HepG2 (cell line): ENCODE data around the gene FAM222A. TPM values are rescaled to one million over a fixed set of nuclear protein-coding genes. Genes with fewer than 3 reads are reported as not detected.
A peak's percentile ranks its signal among the peaks of the same experiment; 100 is the strongest.

Source experiments
- ARHGAP35 ChIP-seq: sonication (generic); formaldehyde crosslinking; IDR thresholded peaks from 2 replicates; pipeline ENCODE4 v1.9.0; 2022; ENCODE audit warnings: mild to moderate bottlenecking, inconsistent platforms, moderate library complexity, missing genetic modification reagents, borderline replicate concordance
- ATF7 ChIP-seq, 2 experiments: fragments of 450-650 bp in 1 of 2; sonication (generic) in 1 of 2; formaldehyde crosslinking in 1 of 2; IDR thresholded peaks; 2 replicates each; pipeline versions ENCODE4 v1.4.0 to v1.6.1; 2016 to 2020; ENCODE audit warnings: antibody characterized with exemption in 1 of 2, mild to moderate bottlenecking in 1 of 2, missing genetic modification reagents in 1 of 2
- KDM4B ChIP-seq: sonication (generic); formaldehyde crosslinking; IDR thresholded peaks from 2 replicates; pipeline ENCODE4 v1.4.0; 2020; ENCODE audit warnings: missing genetic modification reagents
- LCORL ChIP-seq, 2 experiments: fragments of 450-650 bp in 1 of 2; sonication (generic) in 1 of 2; formaldehyde crosslinking in 1 of 2; IDR thresholded peaks; 2 replicates each; pipeline versions ENCODE4 v1.5.0 to v1.6.1; 2017 to 2020; ENCODE audit warnings: antibody characterized with exemption in 1 of 2, missing genetic modification reagents in 1 of 2
- NFATC3 ChIP-seq: sonication (generic); formaldehyde crosslinking; IDR thresholded peaks from 2 replicates; pipeline ENCODE4 v1.5.1; 2020; ENCODE audit warnings: mild to moderate bottlenecking, missing genetic modification reagents
- PPARG ChIP-seq: conservative IDR thresholded peaks from 2 replicates; pipeline ENCODE4 v1.6.1; 2016; ENCODE audit warnings: missing biosample characterization, missing genetic modification reagents
- SALL1 ChIP-seq: sonication (generic); formaldehyde crosslinking; IDR thresholded peaks from 2 replicates; pipeline ENCODE4 v1.8.0; 2022; ENCODE audit warnings: mild to moderate bottlenecking, missing genetic modification reagents
- SOX13 ChIP-seq, 3 experiments: fragments of 450-650 bp in 1 of 3; sonication (generic) in 1 of 3; formaldehyde crosslinking in 1 of 3; IDR thresholded peaks in 2 of 3; conservative IDR thresholded peaks in 1 of 3; 2 replicates each; pipeline versions ENCODE4 v1.5.0 to v1.6.1; 2016 to 2020; ENCODE audit warnings: antibody characterized with exemption in 1 of 3, mild to moderate bottlenecking in 1 of 3, missing compliant biosample characterization in 1 of 3, missing genetic modification reagents in 1 of 3, moderate library complexity in 1 of 3
- TOE1 ChIP-seq: sonication (generic); formaldehyde crosslinking; IDR thresholded peaks from 2 replicates; pipeline ENCODE4 v1.4.0; 2020; ENCODE audit warnings: mild to moderate bottlenecking, missing genetic modification reagents
- ZNF124 ChIP-seq: sonication (generic); formaldehyde crosslinking; IDR thresholded peaks from 2 replicates; pipeline ENCODE4 v1.4.0; 2020; ENCODE audit warnings: missing genetic modification reagents
- ZNF205 ChIP-seq: IDR thresholded peaks from 2 replicates; pipeline ENCODE4 v1.6.1; 2018; ENCODE audit warnings: missing biosample characterization, missing genetic modification reagents
- polyA plus RNA-seq, 8 experiments: library from polyadenylated mRNA; depleted of rRNA in 3 of 8; stranded (reverse) in 7 of 8; unstranded in 1 of 8; fragments of >200 nt; fragmentation: Illumina TruSeq in 4 of 8; extraction: Trizol in 4 of 8; gene quantifications; 2 replicates each; pipeline versions ENCODE4 v1.2.1 to v1.2.3, GENCODE V29; 2011 to 2016; ENCODE audit warnings: low read depth in 4 of 8, missing spikeins in 1 of 8, mixed read lengths in 1 of 8; ENCODE audit not compliant: insufficient read depth in 1 of 8
- total RNA-seq, 5 experiments: library from RNA; depleted of rRNA; stranded (reverse); fragments of >200 nt; fragmentation: Illumina TruSeq; extraction: Trizol; gene quantifications; 2 replicates each; pipeline ENCODE4 v1.2.3, GENCODE V29; 2016; ENCODE audit warnings: low read depth in 1 of 5
- TF ChIP-seq, protein P1 (sequence below): sonication (generic); formaldehyde crosslinking; IDR thresholded peaks from 2 replicates; pipeline ENCODE4 v1.4.0; 2020; ENCODE audit warnings: missing genetic modification reagents, mild to moderate bottlenecking, borderline replicate concordance
- TF ChIP-seq, protein P2 (sequence below): sonication (generic); formaldehyde crosslinking; IDR thresholded peaks from 2 replicates; pipeline ENCODE4 v1.4.0; 2020; ENCODE audit warnings: missing genetic modification reagents, borderline replicate concordance
- TF ChIP-seq, protein P3 (sequence below): sonication (generic); formaldehyde crosslinking; IDR thresholded peaks from 2 replicates; pipeline ENCODE4 v1.4.0; 2020; ENCODE audit warnings: missing genetic modification reagents, mild to moderate bottlenecking, borderline replicate concordance
- TF ChIP-seq, protein P4 (sequence below): sonication (generic); formaldehyde crosslinking; IDR thresholded peaks from 2 replicates; pipeline ENCODE4 v1.4.0; 2020; ENCODE audit warnings: mild to moderate bottlenecking, missing genetic modification reagents
- TF ChIP-seq, protein P5 (sequence below): conservative IDR thresholded peaks from 2 replicates; pipeline ENCODE4 v1.6.1; 2018; ENCODE audit warnings: missing genetic modification reagents

Gene FAM222A
- total and polyA plus RNA-seq, 2 of the 13 experiments (the other 11 are each of a cell fraction or from before 2014, with no cell fraction given), result 2.7 to 9.6 TPM

DNA sequence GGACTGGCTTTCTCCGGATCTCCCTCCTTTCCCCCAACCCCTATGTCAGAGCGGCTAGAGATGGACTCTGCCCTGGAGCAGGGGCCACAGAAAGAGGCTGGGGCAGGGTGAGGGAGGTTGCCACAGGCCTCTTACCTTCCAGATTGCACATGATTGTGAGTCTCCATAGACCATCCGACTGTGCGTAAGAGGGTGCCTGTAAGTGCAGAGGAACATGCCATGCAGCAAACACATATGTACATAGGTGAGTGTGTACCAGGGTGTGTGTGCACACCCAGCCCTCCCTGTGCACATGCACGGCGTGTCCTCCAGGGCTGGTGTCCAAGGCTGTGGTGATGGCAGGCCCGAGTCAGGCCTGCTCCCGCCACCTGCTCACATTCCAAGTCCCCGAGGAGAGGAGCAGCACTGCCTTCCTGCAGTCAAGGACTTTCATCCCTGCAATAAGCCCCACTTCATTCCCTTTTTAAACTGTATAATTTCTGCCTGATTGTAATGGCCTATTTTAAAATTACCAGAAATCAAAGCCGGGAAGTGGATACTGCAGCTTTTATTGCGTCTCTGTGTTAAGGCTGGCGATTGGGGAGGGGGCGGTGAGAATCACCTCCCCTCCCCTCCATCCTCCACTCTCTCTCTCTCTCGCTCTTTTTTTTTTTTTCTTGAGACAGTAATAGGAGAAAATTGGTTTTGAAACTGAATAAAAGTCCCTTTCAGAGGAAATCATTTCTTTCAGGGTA is 28.5 kb downstream of the FAM222A start (continued):
- TF ChIP-seq, protein P1, sequence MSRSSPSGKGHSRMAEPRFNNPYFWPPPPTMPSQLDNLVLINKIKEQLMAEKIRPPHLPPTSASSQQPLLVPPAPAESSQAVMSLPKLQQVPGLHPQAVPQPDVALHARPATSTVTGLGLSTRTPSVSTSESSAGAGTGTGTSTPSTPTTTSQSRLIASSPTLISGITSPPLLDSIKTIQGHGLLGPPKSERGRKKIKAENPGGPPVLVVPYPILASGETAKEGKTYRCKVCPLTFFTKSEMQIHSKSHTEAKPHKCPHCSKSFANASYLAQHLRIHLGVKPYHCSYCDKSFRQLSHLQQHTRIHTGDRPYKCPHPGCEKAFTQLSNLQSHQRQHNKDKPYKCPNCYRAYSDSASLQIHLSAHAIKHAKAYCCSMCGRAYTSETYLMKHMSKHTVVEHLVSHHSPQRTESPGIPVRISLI, result peak; percentile 34; the same call in 1 of the 2 replicates
- TF ChIP-seq ZNF205 (CRISPR knock-in tag) (peak; percentile 38; the same call in 1 of the 2 replicates), LCORL (IDR thresholded peaks at IDR 0.05) (no peak), LCORL (CRISPR knock-in tag; IDR thresholded peaks at IDR 0.05) (peak; percentile 88), ATF7 (IDR thresholded peaks at IDR 0.05) (no peak), ATF7 (CRISPR knock-in tag; IDR thresholded peaks at IDR 0.05) (no peak), TOE1 (CRISPR knock-in tag) (0 out of 2 replicates have a peak, but pooled peaks have one; percentile 21), SOX13 (IDR thresholded peaks at IDR 0.05) (no peak), SOX13 (CRISPR knock-in tag; conservative IDR thresholded peaks at IDR 0.05 in 1 of 2, IDR thresholded peaks at IDR 0.05 in 1 of 2) (peak in 1 of 2 experiments; percentile 43; a peak in 2 of 4 replicates), NFATC3 (CRISPR knock-in tag) (no peak), KDM4B (CRISPR knock-in tag) (peak; percentile 12; the same call in 1 of the 2 replicates), ZNF124 (CRISPR knock-in tag) (peak; percentile 89), PPARG (CRISPR knock-in tag) (peak; percentile 45), ARHGAP35 (peak; percentile 56; the same call in 1 of the 2 replicates), SALL1 (CRISPR knock-in tag) (peak; percentile 75)
- TF ChIP-seq, protein P2, sequence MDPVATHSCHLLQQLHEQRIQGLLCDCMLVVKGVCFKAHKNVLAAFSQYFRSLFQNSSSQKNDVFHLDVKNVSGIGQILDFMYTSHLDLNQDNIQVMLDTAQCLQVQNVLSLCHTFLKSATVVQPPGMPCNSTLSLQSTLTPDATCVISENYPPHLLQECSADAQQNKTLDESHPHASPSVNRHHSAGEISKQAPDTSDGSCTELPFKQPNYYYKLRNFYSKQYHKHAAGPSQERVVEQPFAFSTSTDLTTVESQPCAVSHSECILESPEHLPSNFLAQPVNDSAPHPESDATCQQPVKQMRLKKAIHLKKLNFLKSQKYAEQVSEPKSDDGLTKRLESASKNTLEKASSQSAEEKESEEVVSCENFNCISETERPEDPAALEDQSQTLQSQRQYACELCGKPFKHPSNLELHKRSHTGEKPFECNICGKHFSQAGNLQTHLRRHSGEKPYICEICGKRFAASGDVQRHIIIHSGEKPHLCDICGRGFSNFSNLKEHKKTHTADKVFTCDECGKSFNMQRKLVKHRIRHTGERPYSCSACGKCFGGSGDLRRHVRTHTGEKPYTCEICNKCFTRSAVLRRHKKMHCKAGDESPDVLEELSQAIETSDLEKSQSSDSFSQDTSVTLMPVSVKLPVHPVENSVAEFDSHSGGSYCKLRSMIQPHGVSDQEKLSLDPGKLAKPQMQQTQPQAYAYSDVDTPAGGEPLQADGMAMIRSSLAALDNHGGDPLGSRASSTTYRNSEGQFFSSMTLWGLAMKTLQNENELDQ (CRISPR knock-in tag), result peak; percentile 80; the same call in 1 of the 2 replicates
- TF ChIP-seq, protein P3, sequence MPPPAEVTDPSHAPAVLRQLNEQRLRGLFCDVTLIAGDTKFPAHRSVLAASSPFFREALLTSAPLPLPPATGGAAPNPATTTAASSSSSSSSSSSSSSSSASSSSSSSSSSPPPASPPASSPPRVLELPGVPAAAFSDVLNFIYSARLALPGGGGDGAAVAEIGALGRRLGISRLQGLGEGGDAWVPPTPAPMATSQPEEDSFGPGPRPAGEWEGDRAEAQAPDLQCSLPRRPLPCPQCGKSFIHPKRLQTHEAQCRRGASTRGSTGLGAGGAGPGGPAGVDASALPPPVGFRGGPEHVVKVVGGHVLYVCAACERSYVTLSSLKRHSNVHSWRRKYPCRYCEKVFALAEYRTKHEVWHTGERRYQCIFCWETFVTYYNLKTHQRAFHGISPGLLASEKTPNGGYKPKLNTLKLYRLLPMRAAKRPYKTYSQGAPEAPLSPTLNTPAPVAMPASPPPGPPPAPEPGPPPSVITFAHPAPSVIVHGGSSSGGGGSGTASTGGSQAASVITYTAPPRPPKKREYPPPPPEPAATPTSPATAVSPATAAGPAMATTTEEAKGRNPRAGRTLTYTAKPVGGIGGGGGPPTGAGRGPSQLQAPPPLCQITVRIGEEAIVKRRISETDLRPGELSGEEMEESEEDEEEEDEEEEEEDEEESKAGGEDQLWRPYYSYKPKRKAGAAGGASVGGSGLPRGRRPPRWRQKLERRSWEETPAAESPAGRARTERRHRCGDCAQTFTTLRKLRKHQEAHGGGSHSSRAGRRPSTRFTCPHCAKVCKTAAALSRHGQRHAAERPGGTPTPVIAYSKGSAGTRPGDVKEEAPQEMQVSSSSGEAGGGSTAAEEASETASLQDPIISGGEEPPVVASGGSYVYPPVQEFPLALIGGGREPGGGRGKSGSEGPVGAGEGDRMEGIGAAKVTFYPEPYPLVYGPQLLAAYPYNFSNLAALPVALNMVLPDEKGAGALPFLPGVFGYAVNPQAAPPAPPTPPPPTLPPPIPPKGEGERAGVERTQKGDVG, result peak; percentile 67; the same call in 1 of the 2 replicates
- TF ChIP-seq, protein P4, sequence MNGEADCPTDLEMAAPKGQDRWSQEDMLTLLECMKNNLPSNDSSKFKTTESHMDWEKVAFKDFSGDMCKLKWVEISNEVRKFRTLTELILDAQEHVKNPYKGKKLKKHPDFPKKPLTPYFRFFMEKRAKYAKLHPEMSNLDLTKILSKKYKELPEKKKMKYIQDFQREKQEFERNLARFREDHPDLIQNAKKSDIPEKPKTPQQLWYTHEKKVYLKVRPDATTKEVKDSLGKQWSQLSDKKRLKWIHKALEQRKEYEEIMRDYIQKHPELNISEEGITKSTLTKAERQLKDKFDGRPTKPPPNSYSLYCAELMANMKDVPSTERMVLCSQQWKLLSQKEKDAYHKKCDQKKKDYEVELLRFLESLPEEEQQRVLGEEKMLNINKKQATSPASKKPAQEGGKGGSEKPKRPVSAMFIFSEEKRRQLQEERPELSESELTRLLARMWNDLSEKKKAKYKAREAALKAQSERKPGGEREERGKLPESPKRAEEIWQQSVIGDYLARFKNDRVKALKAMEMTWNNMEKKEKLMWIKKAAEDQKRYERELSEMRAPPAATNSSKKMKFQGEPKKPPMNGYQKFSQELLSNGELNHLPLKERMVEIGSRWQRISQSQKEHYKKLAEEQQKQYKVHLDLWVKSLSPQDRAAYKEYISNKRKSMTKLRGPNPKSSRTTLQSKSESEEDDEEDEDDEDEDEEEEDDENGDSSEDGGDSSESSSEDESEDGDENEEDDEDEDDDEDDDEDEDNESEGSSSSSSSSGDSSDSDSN, result peak; percentile 83
- TF ChIP-seq, protein P5, sequence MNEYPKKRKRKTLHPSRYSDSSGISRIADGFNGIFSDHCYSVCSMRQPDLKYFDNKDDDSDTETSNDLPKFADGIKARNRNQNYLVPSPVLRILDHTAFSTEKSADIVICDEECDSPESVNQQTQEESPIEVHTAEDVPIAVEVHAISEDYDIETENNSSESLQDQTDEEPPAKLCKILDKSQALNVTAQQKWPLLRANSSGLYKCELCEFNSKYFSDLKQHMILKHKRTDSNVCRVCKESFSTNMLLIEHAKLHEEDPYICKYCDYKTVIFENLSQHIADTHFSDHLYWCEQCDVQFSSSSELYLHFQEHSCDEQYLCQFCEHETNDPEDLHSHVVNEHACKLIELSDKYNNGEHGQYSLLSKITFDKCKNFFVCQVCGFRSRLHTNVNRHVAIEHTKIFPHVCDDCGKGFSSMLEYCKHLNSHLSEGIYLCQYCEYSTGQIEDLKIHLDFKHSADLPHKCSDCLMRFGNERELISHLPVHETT (CRISPR knock-in tag), result peak; percentile 48; the same call in 1 of the 2 replicates
